OCI-LY1 (cell line): ENCODE measurements around the gene WIPF1.
A peak's percentile ranks its signal among the peaks of the same experiment; 100 is the strongest.

Experiments
- H2AFZ ChIP-seq: fragments of 200-600 bp; sonication (generic), shearing (Covaris generic); 2 replicates; pipeline ENCODE4 v1.6.0; 2014; ENCODE audit warnings: antibody characterized with exemption, mild to moderate bottlenecking, low read length
- H3F3A ChIP-seq: fragments of 200-600 bp; sonication (generic), shearing (Covaris generic); 2 replicates; pipeline ENCODE4 v1.6.0; 2014; ENCODE audit warnings: mild to moderate bottlenecking, antibody characterized with exemption, low read length, moderate library complexity; ENCODE audit not compliant: insufficient read depth
- H3K27ac ChIP-seq: fragments of 200-600 bp; sonication (generic); 2 replicates; pipeline ENCODE4 v1.5.1; 2014; ENCODE audit warnings: low read length, mixed run types, mild to moderate bottlenecking, low read depth; ENCODE audit not compliant: poor library complexity, severe bottlenecking
- H3K27me3 ChIP-seq: fragments of 200-600 bp; sonication (generic); 2 replicates; pipeline ENCODE4 v1.6.0; 2014; ENCODE audit warnings: antibody characterized with exemption, mild to moderate bottlenecking, low read length, moderate library complexity; ENCODE audit not compliant: insufficient read depth
- H3K36me3 ChIP-seq: fragments of 200-600 bp; sonication (generic); 2 replicates; pipeline ENCODE4 v1.6.1; 2014; ENCODE audit warnings: mild to moderate bottlenecking, antibody characterized with exemption, low read length, moderate library complexity, mixed read lengths; ENCODE audit not compliant: insufficient read depth
- H3K4me1 ChIP-seq: fragments of 200-600 bp; sonication (generic); 2 replicates; pipeline ENCODE4 v1.5.1; 2014; ENCODE audit warnings: mild to moderate bottlenecking, low read length, moderate library complexity; ENCODE audit not compliant: insufficient read depth, severe bottlenecking
- H3K4me2 ChIP-seq: fragments of 200-600 bp; sonication (generic), shearing (Covaris generic); 2 replicates; pipeline ENCODE4 v1.6.1; 2014; ENCODE audit warnings: low read length
- H3K4me3 ChIP-seq: fragments of 200-600 bp; sonication (generic); 2 replicates; pipeline ENCODE4 v1.5.1; 2014; ENCODE audit warnings: low read length, low read depth, mild to moderate bottlenecking, mixed read lengths; ENCODE audit not compliant: poor library complexity, severe bottlenecking
- H3K79me2 ChIP-seq: fragments of 200-600 bp; shearing (Covaris generic); 2 replicates; pipeline ENCODE4 v1.6.1; 2016; ENCODE audit warnings: mixed run types, low read length, mixed read lengths; ENCODE audit not compliant: insufficient read depth
- H3K9ac ChIP-seq: fragments of 200-600 bp; sonication (generic), shearing (Covaris generic); 2 replicates; pipeline ENCODE4 v1.6.1; 2014; ENCODE audit warnings: mild to moderate bottlenecking, low read length, mixed read lengths
- H3K9me2 ChIP-seq: fragments of 200-600 bp; sonication (generic), shearing (Covaris generic); 2 replicates; pipeline ENCODE4 v1.6.1; 2014; ENCODE audit warnings: low read depth, mild to moderate bottlenecking, low read length, mixed read lengths
- H3K9me3 ChIP-seq: fragments of 200-600 bp; shearing (Covaris generic); 2 replicates; pipeline ENCODE4 v1.6.1; 2014; ENCODE audit warnings: low read length, mixed read lengths
- H4K20me1 ChIP-seq: fragments of 200-600 bp; sonication (generic), shearing (Covaris generic); 2 replicates; pipeline ENCODE4 v1.6.0; 2016; ENCODE audit warnings: mild to moderate bottlenecking, low read length; ENCODE audit not compliant: insufficient read depth
- EZH2 ChIP-seq: fragments of 200-600 bp; sonication (generic), shearing (Covaris generic); IDR thresholded peaks from 2 replicates; pipeline ENCODE4 v1.8.0; 2017; ENCODE audit warnings: borderline replicate concordance, mixed run types, mild to moderate bottlenecking, antibody characterized with exemption, low read length, moderate library complexity, mixed read lengths
- TF ChIP-seq, protein P1 (sequence below): fragments of 200-600 bp; sonication (generic), shearing (Covaris generic); IDR thresholded peaks from 2 replicates; pipeline ENCODE4 v1.5.1; 2017; ENCODE audit warnings: mild to moderate bottlenecking, antibody characterized with exemption, low read length, moderate library complexity, mixed read lengths

WIPF1 gene

GRCh38 chr2:174581491-174581890 lies 16.1 kb downstream of the WIPF1 start:
- TF ChIP-seq EZH2, result no peak
- TF ChIP-seq, protein P1, sequence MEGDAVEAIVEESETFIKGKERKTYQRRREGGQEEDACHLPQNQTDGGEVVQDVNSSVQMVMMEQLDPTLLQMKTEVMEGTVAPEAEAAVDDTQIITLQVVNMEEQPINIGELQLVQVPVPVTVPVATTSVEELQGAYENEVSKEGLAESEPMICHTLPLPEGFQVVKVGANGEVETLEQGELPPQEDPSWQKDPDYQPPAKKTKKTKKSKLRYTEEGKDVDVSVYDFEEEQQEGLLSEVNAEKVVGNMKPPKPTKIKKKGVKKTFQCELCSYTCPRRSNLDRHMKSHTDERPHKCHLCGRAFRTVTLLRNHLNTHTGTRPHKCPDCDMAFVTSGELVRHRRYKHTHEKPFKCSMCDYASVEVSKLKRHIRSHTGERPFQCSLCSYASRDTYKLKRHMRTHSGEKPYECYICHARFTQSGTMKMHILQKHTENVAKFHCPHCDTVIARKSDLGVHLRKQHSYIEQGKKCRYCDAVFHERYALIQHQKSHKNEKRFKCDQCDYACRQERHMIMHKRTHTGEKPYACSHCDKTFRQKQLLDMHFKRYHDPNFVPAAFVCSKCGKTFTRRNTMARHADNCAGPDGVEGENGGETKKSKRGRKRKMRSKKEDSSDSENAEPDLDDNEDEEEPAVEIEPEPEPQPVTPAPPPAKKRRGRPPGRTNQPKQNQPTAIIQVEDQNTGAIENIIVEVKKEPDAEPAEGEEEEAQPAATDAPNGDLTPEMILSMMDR, result no peak
- H3K27ac ChIP-seq, result no peak overlapping the region
- peaks cover 95% of the 10 kb centered on the region for H3K36me3 ChIP-seq
- H4K20me1 ChIP-seq, result no peaks in the 10 kb centered on the region
- no peak overlapping the region for H3K9ac ChIP-seq
- H3K9me2 ChIP-seq, result no peaks in the 10 kb centered on the region
- no peaks in the 10 kb centered on the region for H3K79me2 ChIP-seq
- H3F3A ChIP-seq, result no peaks in the 10 kb centered on the region
- H3K27me3 ChIP-seq, result no peaks in the 10 kb centered on the region
- no peak overlapping the region for H3K4me3 ChIP-seq
- H3K9me3 ChIP-seq, result no peaks in the 10 kb centered on the region
- H2AFZ ChIP-seq, result no peak overlapping the region
- H3K4me1 ChIP-seq, result peaks cover 7% of the 10 kb centered on the region
- no peak overlapping the region for H3K4me2 ChIP-seq

GRCh38 chr2:174580951-174581350 lies 16.7 kb downstream of the WIPF1 start:
- H3K9me3 ChIP-seq, result no peaks in the 10 kb centered on the region
- H3F3A ChIP-seq, result no peaks in the 10 kb centered on the region
- H3K27me3 ChIP-seq, result no peaks in the 10 kb centered on the region
- H2AFZ ChIP-seq, result no peak overlapping the region
- H3K27ac ChIP-seq, result no peak overlapping the region
- no peaks in the 10 kb centered on the region for H3K79me2 ChIP-seq
- no peak overlapping the region for H3K4me3 ChIP-seq
- H4K20me1 ChIP-seq, result no peaks in the 10 kb centered on the region
- no peak overlapping the region for H3K9ac ChIP-seq
- H3K36me3 ChIP-seq, result peaks cover 100% of the 10 kb centered on the region
- H3K4me2 ChIP-seq, result no peak overlapping the region
- TF ChIP-seq, protein P1, result no peak
- TF ChIP-seq EZH2, result no peak
- peaks cover 7% of the 10 kb centered on the region for H3K4me1 ChIP-seq
- H3K9me2 ChIP-seq, result no peaks in the 10 kb centered on the region

DNA sequence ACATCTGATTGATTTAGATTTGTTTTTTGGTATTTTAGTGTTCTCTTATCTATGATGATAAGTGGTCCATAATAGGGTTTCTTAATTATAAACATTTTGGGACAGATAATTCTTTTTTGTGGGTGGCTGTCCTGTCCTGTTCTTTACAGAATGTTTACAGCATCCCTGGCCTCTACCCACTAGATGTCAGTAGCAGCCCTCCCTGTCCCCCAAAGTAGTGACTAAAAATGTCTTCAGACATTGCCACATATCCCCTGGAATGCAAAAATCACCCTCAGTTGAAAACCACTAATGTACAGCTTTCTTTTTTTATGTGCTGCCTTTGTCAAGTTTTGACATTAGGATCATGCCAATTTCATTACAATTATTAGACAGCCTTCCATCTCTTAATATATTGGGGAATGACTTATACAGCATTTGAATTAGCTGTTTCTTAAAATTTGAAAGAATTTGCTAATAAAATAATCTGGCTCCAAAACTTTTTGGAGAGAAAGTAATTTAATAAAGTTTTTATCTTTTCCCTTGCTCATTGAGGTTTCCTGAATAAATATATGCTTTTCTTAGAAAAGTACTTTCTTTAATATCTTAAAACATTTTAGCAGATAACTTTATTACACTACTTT lies 19.5 kb downstream of the WIPF1 start:
- peaks cover 7% of the 10 kb centered on the region for H3K4me1 ChIP-seq
- H3K4me3 ChIP-seq, result no peak overlapping the region
- H2AFZ ChIP-seq, result no peak overlapping the region
- H3K79me2 ChIP-seq, result no peaks in the 10 kb centered on the region
- H3K4me2 ChIP-seq, result no peak overlapping the region
- TF ChIP-seq, protein P1, result peak; percentile 69
- no peak for TF ChIP-seq EZH2
- no peaks in the 10 kb centered on the region for H3F3A ChIP-seq
- no peaks in the 10 kb centered on the region for H4K20me1 ChIP-seq
- H3K36me3 ChIP-seq, result peaks cover 99% of the 10 kb centered on the region
- no peaks in the 10 kb centered on the region for H3K9me3 ChIP-seq
- H3K9ac ChIP-seq, result no peak overlapping the region
- no peaks in the 10 kb centered on the region for H3K27me3 ChIP-seq
- no peak overlapping the region for H3K27ac ChIP-seq
- no peaks in the 10 kb centered on the region for H3K9me2 ChIP-seq
